NCI-H187 treated with DMSO at 0.1 percent for 48 hours (cell line): ENCODE data around the gene CYBA.

ENCODE experiments used
- DNase-seq: peaks from one replicate; lab custom pipeline; 2025; lab: John Stamatoyannopoulos, UW

Gene CYBA

DNA sequence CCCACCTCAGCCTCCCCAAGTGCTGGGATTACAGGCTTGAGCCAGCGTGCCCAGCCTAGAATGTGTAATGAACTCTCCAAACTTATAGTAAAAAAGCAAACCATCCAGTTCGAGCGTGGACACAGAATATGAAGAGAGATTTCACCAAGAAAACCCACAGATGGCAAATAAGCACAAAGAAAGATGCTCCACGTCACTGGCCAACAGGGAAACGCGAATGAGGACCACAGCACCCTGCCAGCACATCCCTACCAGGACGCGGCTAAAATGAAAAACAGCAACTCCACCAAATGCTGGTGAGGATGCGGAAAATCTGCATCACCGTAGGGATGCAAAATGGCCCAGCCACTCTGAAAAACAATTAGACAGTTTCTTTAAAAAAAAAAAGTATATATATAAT, 10.6 kb upstream of the CYBA start:
- no peak for DNase-seq

DNA sequence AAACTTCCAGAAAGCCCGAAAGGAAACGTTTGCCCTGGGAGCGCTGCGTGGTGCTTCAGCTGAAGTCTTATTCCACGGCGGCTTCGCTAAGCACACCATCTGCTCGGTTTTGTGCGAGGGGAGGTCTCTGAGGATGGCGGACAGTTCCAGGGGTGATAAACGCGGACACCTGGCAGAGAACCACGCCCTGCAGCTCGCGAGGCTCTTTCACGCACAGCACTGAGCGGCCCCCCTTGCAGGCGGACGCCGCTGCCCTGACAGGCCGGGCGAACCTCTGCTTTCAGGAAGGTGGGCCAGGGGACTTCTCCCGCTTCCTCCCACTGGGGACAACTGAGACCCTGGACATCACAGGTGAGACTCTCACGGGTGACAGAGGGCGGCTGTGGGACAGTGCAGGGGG, 8.3 kb upstream of the CYBA start:
- no peak for DNase-seq

DNA sequence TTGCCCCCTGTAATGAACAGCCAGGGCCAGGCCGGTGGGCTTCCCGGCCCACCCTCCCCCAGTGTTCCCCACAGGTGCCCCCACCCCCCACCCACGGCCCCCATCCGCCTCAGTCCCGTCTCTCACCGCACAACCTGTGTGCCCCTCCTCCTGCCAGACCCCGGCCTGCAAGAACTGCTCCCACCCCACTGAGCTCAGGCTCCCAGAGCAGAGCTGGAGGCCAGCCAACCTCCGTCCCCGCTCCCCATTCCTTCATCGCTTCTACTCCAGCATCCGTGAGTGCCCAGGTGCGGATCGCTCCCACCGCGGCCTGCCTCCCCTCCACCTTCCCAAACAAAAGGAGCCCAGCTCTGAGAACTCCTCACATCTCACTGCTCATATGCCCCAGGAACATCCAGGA, 7.9 kb upstream of the CYBA start:
- no peak for DNase-seq

DNA sequence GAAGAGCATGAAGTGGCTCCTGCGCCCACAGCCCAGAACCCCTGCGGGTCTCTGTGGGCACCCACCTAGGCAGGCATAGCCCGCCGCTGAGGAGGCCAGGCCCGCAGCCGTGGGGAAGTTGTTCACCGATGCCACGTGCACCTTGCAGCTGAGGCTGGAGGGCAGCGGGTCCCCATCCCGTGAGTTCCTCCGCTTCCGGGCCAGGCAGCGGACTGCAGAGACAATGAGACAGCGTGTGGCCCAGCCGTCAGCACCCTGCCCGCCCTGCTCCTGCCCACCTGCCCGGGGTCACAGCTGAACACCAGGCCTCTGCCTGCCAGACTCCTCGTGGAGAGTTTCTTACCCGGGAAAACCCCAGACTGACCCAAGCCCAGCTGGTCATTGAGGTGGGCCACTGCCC, 6.5 kb upstream of the CYBA start:
- DNase-seq = no peak

DNA sequence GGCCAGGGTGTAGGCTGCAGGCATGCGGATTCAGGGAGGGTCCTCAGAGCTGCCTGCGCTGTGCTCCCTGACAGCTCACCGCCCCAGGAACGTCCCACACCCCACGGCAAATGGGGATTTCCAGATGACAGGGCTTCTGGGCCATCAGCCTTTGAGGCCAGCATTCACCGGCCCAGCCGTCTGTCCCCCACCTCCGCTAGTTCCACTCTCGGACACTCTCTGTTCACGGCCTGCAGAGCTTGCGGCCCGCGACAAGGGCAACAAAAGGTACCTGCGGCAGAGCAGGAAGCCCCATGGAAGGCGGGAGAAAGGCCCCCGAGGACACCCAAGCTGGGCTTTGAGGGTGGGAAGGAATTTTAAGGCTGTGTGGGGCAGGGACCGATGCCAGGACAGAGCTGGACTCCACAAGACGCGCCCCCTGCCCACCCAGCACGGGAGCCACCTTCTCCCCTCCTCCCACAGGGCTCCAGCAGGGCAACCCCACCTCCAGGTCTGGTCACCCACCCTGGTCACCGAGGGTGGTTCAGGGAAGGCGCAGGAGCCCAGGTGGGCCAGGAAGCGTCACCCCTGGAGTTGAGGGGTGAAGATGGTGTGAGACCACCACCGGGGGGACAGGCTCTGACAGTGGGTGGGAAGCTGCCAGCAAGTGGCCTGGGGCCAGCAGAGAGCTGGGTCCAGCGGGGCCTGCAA, 5.6 kb upstream of the CYBA start:
- DNase-seq = no peak

DNA sequence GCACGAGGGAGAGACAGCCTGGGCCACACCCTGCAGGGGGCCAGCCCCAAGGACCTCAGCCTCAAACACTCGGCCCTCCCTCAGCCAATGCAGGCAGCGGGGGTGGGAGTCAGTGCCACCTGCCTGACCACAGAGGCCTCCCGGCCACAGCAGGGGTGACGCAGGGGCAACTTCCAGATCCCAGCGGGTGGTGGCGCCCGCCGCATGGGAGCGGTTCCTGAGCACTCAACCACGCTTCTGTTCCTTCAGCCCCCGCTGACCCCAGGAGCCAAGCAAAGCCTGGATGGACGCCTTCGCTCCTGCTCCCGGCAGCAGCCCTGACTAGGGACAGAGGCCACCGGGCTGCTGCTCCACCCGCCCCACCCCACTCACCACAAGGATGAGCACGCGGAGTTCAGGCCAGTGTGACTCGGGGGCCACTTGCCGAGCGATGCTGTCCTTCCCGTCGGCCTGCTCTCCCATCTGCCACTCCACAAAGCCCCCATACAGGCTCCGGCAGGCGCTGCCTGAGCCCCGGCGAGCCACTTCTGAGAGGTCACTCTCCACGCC, 5.0 kb upstream of the CYBA start:
- DNase-seq = no peak

DNA sequence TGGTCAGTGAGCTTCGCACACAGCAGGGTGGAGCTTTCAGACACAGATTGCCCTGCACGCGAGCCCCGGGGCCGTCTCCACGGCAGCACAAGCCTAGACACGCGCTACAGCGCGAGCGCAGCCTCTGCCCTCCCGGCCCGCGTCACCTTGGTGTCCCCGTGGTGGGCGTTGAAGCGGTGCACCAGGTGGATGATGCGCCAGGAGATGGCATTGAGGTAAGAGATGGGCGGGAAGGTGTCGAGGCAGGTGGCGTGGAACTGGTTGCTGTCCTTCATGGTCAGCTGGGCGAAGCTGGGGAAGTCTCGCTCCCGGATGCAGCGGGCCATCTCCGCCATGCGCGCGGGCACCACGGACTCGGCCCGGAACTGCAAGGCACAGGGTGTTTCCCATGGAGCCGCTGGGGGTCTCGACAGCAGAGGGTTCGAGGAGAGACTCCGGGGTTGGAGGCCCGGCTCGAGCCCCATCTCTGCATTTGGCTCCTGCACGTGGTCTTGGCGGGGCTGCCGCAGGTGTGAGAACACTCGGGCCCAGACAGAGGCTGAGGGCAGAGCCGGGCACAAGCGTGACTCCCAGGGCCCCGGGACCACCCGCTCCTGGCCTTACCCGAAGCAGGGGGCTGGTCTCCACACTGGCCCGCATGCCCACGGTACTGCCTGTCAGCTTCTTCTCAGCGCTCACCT, 4.3 kb upstream of the CYBA start:
- DNase-seq = no peak

DNA sequence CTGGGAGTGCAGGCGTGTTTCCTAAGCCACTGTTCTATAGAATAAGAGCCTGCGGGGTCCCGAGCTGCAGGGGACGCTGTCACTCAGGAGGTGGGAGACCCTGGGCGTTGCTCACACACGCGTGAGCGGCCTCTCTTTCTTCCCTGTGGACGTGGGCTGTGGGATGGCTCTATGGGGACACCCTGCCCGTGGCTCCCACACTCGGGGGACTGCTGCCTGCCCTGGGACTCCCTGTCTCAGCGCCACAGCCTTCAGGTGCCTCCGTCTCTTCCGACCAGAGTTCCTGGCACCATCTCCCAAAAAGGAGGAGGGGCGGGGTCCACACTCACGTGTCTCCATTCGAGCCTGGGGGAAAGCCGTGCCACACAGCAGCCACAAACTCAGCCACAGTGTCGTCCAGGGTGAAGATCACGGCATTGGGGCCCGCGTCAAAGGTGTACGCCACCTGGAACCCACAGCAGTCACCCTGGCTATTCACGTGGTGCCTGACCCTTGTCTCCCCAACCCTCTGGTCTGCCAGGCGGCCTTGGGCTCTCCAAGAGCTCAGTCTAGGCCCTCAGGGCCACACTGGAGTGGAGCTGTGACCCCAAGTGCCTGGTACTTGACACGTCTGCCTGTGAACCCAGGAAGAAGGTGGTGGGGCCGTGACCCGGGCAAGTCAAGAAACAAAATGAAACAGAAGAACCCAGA, 3.7 kb upstream of the CYBA start:
- DNase-seq = no peak

DNA sequence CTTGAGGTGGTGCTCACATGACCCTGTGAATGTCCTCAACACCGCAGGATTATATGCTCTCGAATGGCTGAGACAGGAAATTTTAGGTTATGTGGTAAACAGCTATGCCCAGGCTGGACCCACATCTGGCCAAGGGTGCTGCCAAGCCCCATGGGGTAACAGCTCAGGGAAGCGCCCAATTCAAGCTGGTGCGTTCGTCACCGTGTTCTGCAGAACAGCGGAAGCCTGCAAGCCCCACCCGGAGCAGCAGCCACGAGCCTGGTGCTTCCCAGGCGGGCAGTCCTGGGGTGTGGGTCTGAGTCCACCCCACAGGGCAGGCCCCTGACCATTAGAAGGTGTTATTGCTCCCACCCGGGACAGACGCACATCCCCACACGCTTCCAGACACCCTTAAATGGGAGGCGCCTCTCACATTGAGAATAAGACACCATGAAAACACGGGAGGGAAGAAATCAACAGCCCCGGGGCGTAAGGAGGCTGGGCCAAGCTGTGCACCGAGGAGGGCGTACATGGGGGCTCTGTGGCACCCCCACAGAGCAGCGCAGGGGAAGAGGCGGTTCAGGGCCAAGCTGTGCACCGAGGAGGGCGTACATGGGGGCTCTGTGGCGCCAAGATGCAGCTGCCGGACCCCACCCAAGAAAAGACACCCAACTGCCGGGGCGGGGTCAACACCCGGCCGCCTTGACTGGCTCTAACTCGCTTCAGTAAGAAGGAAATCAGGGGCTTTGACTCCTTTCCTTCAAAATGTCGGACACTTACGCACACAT, 2.9 kb upstream of the CYBA start:
- DNase-seq = no peak

DNA sequence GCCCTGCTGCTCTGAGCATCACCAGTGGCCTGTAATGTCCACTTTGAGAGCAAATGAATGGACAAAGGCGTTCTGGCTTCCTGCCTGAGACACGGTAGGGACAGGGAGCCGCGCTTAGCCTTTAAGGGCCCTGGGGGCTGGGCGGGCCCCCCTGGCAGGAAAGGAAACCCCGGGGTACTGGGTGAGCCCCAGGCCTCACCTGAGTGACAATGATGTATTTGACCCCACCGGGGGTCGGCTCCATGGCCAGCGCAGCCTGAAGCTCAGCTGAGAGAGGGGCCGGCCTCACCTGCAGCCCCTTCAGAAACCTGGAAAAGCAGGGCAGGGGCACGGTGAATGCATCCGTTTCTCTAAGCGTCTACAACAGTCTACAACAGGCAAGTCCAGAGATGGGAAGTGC, 2.2 kb upstream of the CYBA start:
- DNase-seq = no peak

DNA sequence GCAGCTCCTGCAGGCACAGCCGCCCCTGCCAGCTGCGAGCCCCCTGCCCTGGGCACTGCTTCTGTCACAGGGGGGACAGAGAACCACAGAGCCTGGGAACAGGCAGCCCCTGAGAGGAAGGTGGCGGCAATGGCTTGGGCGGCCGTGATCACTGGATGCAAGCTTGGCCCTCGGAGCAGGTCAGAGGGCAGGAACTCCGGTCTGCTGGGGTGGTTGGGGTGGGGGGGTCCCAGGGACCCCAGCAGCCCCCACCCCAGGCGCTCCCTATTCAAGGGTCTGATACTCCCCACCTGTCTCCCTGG, 1.9 kb upstream of the CYBA start:
- no peak for DNase-seq

DNA sequence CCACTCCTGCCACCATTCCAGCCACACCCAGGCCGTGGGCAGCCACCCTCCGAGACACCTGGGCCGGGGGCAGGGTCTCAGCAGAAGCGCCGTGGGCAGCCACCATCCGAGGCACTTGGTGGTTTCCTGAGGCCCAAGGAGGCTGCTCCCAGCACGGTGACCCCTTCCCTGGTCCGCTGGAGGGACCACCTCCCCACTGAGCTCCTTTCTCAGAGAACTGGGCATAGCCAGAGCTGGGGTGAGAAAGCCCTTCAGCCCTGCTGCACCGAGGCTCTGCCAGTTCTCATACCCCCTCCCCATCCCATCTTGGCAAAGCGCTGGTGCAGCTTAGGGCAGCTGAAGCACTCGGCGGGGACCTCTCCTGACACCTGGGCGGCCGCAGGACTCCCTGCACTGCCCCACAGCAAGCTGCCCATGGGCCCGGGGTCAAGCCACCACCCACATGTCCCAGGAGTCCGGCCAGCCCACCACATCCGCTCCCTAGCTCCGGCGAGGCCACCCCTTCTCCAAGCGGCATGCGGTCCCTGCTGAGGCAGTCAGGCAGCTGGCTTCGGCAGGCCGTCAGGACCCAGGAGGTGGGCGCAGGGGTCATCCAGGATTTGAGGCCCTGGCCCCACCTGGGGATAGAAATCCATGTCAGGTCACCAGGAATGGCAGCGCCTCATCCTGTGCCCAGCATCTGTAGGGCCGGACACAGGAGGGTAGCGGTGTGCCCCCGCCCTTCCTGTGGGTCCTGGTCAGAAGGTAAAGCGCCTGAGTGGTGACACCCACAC, 1.3 kb upstream of the CYBA start:
- no peak for DNase-seq

DNA sequence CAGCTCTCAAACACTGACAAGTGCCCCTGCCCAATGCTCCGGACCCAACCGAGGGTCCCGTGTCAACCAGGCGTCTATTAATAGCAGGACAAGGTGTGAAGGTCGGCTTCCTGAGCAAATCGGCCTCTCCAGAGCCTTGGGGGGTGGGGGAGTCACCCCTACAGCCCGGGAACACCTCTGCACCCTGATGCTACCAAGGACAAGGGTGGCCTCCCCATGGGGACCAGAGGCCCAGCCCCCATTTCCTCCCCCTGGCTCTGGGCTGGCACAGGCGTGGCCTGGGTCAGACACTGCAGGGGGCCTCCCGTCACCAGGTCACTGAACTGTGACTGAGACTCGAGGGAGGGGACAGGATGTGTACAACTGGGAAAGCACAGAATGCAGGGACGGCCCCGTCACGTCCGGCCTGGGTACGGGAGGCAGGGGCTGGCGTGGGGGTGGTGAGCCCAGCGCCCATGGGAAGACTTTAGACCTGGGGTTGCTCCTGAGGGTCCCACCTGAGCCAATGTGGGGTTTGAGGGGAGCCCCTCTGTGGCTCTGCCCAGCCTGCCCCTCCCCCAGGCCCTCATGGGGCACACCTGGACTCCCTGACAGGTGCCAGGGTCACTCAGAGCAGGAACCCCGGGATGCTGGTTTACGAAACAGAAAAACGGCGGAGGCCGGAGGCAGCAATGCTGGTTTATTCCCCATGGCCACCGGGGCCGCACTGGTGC, 579 bp upstream of the CYBA start:
- no peak for DNase-seq

DNA sequence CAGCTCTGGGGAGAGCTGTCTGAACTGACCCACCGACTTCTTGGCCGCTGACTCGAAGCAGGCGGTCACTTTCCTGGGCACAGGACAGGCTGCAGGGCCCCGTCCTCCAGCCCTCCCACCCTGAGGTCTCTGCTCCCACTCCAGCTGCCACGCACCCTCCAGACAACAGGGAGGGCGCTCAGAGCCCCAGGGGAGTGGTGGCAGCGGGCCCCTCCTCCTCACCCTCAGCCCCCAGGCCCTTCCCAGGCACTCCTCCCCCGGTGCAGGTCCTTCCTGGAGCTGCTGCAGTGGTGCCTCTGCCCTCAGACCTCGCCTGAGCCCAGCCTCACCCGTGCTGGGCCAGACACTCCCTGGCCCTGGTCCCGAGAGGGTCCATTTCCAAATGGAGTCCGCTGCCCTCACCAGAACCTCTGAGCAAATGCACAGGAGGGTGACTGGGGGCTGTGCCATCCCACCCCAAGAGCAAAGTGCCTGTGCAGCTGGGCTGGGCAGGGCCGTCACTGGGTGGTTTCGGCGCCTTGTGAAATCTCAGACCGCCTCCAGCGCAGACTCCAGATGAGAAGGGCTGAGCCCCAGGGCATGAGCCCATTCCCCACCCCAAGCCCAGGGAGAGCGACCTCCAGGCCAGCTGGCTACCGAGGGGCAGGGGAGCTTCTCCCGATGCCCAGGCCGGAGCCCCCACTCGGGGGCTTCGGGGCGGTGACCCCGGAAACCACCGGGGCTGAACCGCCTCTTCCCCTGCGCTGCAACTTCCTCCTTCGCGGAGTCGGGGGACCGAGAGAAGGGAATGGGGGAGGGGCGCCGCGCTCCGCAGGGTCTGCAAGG, 717 bp downstream of the CYBA start:
- no peak for DNase-seq

DNA sequence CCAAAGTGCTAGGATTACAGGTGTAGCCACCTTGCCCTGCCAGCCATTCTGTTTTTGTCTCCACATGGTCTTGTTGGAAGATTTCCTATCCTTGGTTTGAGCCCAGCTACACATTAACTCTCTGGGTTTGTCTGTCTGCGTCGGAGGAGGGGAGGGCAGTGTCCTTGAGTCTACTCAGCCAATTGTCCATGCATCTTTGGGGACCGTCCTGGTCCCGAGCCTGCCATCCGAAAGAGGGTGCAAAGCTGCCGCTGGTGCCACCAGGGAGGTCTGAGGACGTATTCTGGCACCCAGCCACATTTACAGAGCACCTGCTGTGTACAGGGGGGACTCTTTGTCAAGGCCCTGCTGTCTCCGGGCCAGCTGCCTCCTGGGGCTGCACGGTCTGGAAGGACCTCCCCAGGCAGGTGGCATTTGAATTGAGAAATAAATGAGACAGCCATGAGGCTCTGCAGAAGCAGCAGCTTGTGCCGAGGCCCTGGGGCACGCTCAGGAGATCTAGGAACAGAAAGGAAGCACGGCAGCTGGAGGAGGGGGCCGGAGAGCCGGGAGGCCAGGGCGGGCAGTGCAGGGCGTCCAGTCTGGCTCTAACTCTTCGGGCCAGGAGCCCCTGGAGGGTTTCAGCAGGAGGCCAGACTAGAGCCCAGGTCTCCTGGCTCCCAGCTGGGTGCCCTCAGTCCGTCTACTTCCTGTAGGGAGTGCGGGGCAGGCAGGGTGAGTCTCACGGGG, 1.5 kb downstream of the CYBA start:
- no peak for DNase-seq

DNA sequence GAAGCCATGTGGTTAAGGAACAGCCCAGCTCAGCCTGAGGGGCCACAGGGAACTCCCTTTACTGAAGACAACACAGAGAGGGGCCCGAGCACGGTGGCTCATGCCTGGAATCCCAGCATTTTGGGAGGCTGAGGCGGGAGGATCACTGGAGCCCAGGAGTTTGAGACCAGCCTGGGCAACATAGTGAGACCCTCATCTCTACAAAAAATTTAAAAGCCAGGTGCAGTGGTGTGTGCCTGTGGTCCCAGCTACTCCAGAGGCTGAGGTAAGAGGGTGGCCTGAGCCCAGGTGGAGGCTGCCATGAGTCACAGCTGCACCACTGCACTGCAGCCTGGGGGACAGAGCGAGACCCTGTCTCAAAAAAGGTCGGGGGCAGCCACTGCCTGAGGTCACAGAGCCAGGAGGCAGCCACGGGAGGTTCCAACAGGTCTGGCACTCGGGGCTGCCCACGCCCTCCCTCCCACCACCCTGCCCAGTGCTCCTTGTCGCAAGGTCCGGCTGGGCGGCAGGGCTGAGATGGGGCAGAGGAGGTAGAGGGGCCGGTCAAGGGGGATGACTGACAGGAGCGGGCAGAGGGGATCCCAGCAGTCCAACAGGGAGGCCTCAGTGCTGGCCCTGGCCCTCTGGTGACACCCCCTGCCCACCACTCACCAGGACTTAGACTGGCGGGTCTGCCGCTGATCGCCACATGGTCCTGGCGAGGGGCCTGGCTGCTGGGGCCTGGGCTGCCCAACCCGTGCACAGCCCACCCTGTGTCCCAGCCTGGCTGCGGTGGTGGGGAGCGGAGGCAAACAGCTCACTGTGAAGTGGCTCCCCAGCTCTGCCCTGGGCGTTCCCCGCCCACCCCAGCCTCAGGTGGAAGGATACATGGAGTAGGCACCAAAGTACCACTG, 3.4 kb downstream of the CYBA start:
- no peak for DNase-seq

DNA sequence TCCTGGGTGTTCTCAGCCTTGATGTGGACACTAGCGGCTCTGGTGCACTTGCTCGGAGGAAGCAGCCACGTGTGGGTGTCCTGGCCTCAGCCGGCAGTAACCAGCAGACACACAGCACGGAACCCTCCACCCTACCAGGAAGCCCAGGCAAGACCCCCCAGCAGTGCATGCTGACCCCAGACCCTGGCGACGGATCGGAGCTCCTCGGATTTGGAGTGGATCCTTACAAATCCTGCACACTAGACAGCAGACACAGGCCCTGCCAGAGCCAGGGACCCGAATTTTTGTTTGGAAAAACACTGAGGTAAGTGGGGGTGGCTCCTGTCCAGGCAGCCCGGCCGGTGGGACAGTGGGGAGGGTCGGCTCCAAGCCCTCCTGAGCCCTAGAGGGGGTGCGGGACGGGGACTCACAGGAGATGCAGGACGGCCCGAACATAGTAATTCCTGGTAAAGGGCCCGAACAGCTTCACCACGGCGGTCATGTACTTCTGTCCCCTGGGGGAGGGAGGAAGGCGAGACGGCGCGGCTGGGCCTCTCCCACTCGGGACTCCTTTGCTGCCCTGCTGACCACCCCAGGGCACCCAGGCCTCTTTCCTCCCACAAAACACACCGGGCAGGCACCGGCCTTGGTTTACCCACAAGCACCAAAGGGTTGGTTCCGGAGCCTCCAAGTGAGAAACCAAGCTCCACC, 4.4 kb downstream of the CYBA start:
- no peak for DNase-seq

DNA sequence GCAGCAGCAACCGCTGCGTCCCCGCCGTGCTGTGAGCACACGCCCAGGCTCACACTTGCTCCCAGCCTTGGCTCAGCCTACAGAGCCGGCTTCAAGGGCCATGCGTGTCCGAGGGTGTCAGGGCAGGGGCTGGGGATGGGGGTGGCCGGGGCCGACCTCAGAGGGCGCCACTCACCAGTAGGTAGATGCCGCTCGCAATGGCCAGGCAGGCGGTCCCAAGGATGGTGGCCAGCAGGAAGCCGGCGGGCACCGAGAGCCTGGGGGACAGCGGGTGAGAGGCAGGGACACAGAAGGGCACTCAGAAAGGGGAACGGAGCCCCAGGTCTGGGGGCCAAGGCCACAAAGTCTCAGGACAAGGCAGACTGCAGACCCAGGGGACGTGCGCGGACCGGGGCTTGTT, 4.9 kb downstream of the CYBA start:
- DNase-seq = no peak
